ENCODE data around the gene DLGAP1. TPM values are rescaled to one million over a fixed set of nuclear protein-coding genes. Genes with fewer than 3 reads are reported as not detected.

The DLGAP1 gene
- total and polyA plus RNA-seq, 2 of the 8 experiments (the other 6 are each of a cell fraction or from before 2014, with no cell fraction given), result 11.8 to 16.9 TPM

- no peak for FAIRE-seq
- no peak overlapping the region for H2AK5ac ChIP-seq (ENCODE audit: low read depth, low read length)
- H3K27me3 ChIP-seq (replicated peaks in 1 of 4; ENCODE audit: control insufficient read depth in 3 of 4, extremely low read depth in 1 of 4, insufficient read depth in 3 of 4, low read length in 3 of 4), result no peaks in the 10 kb centered on the region
- no peak overlapping the region for H4K8ac ChIP-seq (ENCODE audit: extremely low read depth, insufficient read depth, low read length)
- H3K27ac ChIP-seq (ENCODE audit: low read depth, low read length), result no peak overlapping the region
- H3K23ac ChIP-seq (ENCODE audit: insufficient read length), result no peak overlapping the region
- WGBS, 2 experiments (ENCODE audit: extremely low coverage in 1 of 2, insufficient coverage in 1 of 2, insufficient read length in 1 of 2, insufficient replicate concordance in 2 of 2, low coverage in 1 of 2, low lambda C conversion rate in 2 of 2, missing lambda C conversion rate in 1 of 2), result 54% methylated on average over 1 of the region's 1 CpG; no CpG with 5 or more reads in 1 of the 2 experiments
- TF ChIP-seq SP1 (IDR thresholded peaks at IDR 0.05; ENCODE audit: low read depth, low read length), result no peak
- TF ChIP-seq CREB1 (IDR thresholded peaks at IDR 0.05), result no peak
- no peak for TF ChIP-seq EGR1 (IDR thresholded peaks at IDR 0.05; ENCODE audit: borderline replicate concordance, low read depth, low read length)
- no peak for TF ChIP-seq JUND (IDR thresholded peaks at IDR 0.05; ENCODE audit: low read length)
- H4K20me1 ChIP-seq (replicated peaks in 1 of 2; ENCODE audit: control insufficient read depth in 1 of 2, insufficient read depth in 2 of 2, low read length in 2 of 2), result no peaks in the 10 kb centered on the region
- H3K79me1 ChIP-seq (ENCODE audit: low read depth, low read length), result no peaks in the 10 kb centered on the region
- POLR2A ChIA-PET (ENCODE audit: partially characterized antibody), result no interaction called here
- no peak overlapping the region for H2BK5ac ChIP-seq (ENCODE audit: low read depth, low read length)
- no peaks in the 10 kb centered on the region for H3K36me3 ChIP-seq (ENCODE audit: control insufficient read depth in 2 of 4, insufficient read depth in 4 of 4, low read length in 3 of 4)
- H2BK15ac ChIP-seq (ENCODE audit: low read length), result no peak overlapping the region
- no peak for DNase-seq (ENCODE audit: low read depth in 1 of 2, low spot score in 2 of 2)
- CTCF ChIA-PET (ENCODE audit: partially characterized antibody), result no interaction called here
- no peaks in the 10 kb centered on the region for H3K9me3 ChIP-seq (ENCODE audit: insufficient read depth in 2 of 2, low read depth in 1 of 2, low read length in 1 of 2)
- no peak overlapping the region for H2BK120ac ChIP-seq (replicated peaks; ENCODE audit: low read depth, low read length)
- H3K4ac ChIP-seq (replicated peaks; ENCODE audit: insufficient read length, low read depth, low read length), result no peak overlapping the region
- H4K91ac ChIP-seq (replicated peaks; ENCODE audit: insufficient read length, low read length), result no peak overlapping the region
- no peak overlapping the region for H3K4me3 ChIP-seq (ENCODE audit: extremely low read depth in 1 of 4, insufficient read depth in 2 of 4, low read depth in 3 of 4, low read length in 4 of 4)
- H3K4me1 ChIP-seq (replicated peaks in 1 of 4; ENCODE audit: control insufficient read depth in 3 of 4, insufficient read depth in 4 of 4, low read length in 3 of 4), result peaks cover 2 to 19% (median 7%) of the 10 kb centered on the region in 4 experiments; a peak in 5 of 7 replicates
- H2AFZ ChIP-seq (ENCODE audit: low read length), result no peak overlapping the region
- peak overlapping the region; percentile 38 for H4K5ac ChIP-seq (ENCODE audit: insufficient read length, low read depth, low read length)
- peak overlapping the region in 1 of 2 experiments; percentile 10; a peak in 1 of 4 replicates for H3K4me2 ChIP-seq (ENCODE audit: insufficient read depth in 1 of 2, low read depth in 2 of 2, low read length in 2 of 2)
- no peak overlapping the region for H2BK12ac ChIP-seq (ENCODE audit: low read depth, low read length)
- peaks cover 0 to 57% of the 10 kb centered on the region in 2 experiments; a peak in 2 of 4 replicates for H3K79me2 ChIP-seq (ENCODE audit: control insufficient read depth in 1 of 2, insufficient read depth in 2 of 2, low read length in 2 of 2)
- H2BK20ac ChIP-seq (ENCODE audit: low read length), result no peak overlapping the region
- H3K18ac ChIP-seq (ENCODE audit: extremely low read depth, low read length), result no peak overlapping the region
- H3K14ac ChIP-seq (ENCODE audit: insufficient read length), result no peak overlapping the region
- H3K9ac ChIP-seq (replicated peaks in 1 of 4; ENCODE audit: extremely low read depth in 1 of 4, low read depth in 3 of 4, low read length in 3 of 4), result no peak overlapping the region
- H3K56ac ChIP-seq (replicated peaks; ENCODE audit: insufficient read length, low read depth, low read length), result no peak overlapping the region
- no peaks in the 10 kb centered on the region for H3K23me2 ChIP-seq (ENCODE audit: low read depth, low read length)
Measured at GRCh38 chr18:4406856-4407255, 48.3 kb downstream of the DLGAP1 start.
